Measurements from ENCODE around the gene SLC28A1.

DNA sequence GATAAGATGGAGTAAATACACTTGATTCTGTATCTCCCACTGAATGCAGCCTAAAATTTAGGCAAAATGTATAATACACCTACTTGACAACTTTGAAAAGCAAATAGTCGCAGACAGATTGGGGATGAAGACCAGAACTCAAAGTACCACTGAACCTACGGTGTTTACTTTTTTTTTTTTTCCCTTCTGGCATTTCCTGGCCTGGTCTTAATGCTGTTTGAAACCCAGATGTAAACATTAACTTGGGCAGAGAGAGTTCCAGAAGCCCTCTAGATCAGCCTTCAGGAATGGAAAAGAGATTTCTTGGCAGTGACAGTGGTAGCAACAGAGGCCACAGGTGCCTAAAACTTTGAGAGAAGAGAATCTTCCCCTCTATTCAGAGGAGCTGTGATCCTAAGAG is 39.5 kb upstream of the SLC28A1 start:
- TF ChIP-seq, protein P1, sequence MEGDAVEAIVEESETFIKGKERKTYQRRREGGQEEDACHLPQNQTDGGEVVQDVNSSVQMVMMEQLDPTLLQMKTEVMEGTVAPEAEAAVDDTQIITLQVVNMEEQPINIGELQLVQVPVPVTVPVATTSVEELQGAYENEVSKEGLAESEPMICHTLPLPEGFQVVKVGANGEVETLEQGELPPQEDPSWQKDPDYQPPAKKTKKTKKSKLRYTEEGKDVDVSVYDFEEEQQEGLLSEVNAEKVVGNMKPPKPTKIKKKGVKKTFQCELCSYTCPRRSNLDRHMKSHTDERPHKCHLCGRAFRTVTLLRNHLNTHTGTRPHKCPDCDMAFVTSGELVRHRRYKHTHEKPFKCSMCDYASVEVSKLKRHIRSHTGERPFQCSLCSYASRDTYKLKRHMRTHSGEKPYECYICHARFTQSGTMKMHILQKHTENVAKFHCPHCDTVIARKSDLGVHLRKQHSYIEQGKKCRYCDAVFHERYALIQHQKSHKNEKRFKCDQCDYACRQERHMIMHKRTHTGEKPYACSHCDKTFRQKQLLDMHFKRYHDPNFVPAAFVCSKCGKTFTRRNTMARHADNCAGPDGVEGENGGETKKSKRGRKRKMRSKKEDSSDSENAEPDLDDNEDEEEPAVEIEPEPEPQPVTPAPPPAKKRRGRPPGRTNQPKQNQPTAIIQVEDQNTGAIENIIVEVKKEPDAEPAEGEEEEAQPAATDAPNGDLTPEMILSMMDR (IDR thresholded peaks at IDR 0.05; ENCODE audit: poor library complexity): no peak
- no peak for TF ChIP-seq EZH2 (IDR thresholded peaks at IDR 0.05; ENCODE audit: borderline replicate concordance)

Measured in hepatocyte (in vitro differentiated cells).